VCaP (cell line): ENCODE measurements around the gene PDIA5.

Experiments used
- H3K27ac ChIP-seq: fragments of 450-650 bp; 2 replicates; pipeline ENCODE4 v1.5.1; 2017
- CTCF ChIP-seq: fragments of 450-650 bp; conservative IDR thresholded peaks from 2 replicates; pipeline ENCODE4 v1.5.1; 2017; ENCODE audit warnings: mild to moderate bottlenecking, moderate library complexity

PDIA5 gene

GRCh38 chr3:123193448-123194101 is 126.8 kb downstream of the PDIA5 start:
- no peak for TF ChIP-seq CTCF
- H3K27ac ChIP-seq: peak overlapping the region; percentile 38; the same call in 1 of the 2 replicates

GRCh38 chr3:123194552-123194951 is 127.7 kb downstream of the PDIA5 start:
- TF ChIP-seq CTCF: no peak
- H3K27ac ChIP-seq: no peak overlapping the region

GRCh38 chr3:123198372-123198771 is 131.5 kb downstream of the PDIA5 start:
- no peak overlapping the region for H3K27ac ChIP-seq
- no peak for TF ChIP-seq CTCF

GRCh38 chr3:123201223-123201556 is 134.4 kb downstream of the PDIA5 start:
- peak overlapping the region; percentile 85 for H3K27ac ChIP-seq
- TF ChIP-seq CTCF: no peak

- peak within 1 kb of the TSS; percentile 85 for H3K27ac ChIP-seq
- TF ChIP-seq CTCF: no peak
These were observed 135.0 kb downstream of the PDIA5 start, which contains the start of gene SEC22A for GRCh38 chr3:123201557-123202427. Gene SEC22A (plus strand): TSS chr3:123201943. CDS start chr3:123209218, 7,275 bp downstream.

- TF ChIP-seq CTCF: no peak
- peak overlapping the region; percentile 85 for H3K27ac ChIP-seq
These were observed 135.6 kb downstream of the PDIA5 start for GRCh38 chr3:123202451-123202850.
